Brain microvascular endothelial cell (primary cell): ENCODE data around the gene BMERB1.

Experiments used
- DNase-seq: peaks from one replicate; pipeline ENCODE4 v3.0.0-alpha.2; 2020
- H3K27ac ChIP-seq: fragments of 250-450 bp; sonication (Bioruptor Pico); 2 replicates; pipeline ENCODE4 v1.5.1; 2020; ENCODE audit warnings: mild to moderate bottlenecking, moderate library complexity
- H3K27me3 ChIP-seq: fragments of 250-450 bp; sonication (Bioruptor Pico); replicated peaks from 2 replicates; pipeline ENCODE4 v1.5.1; 2020; ENCODE audit warnings: mild to moderate bottlenecking
- H3K36me3 ChIP-seq: fragments of 250-450 bp; sonication (Bioruptor Pico); replicated peaks from 2 replicates; pipeline ENCODE4 v1.5.1; 2020; ENCODE audit warnings: mild to moderate bottlenecking
- H3K4me3 ChIP-seq: 2 replicates; pipeline ENCODE4 v1.5.1; 2011; ENCODE audit warnings: low read depth, mild to moderate bottlenecking, control low read depth, low read length, moderate library complexity
- in situ Hi-C: cut with HindIII; loops from 2 replicates; pipeline ENCODE4 v1.10.0; 2017; ENCODE audit warnings: low sequenced_read_pairs, low pct_ligation_motif_present
- TF ChIP-seq, protein P1 (sequence below): IDR thresholded peaks from 2 replicates; pipeline ENCODE4 v1.5.1; 2011; ENCODE audit warnings: low read depth, mild to moderate bottlenecking, moderate library complexity, low read length, control low read depth, inconsistent platforms; ENCODE audit errors: missing control alignments

Gene BMERB1

DNA sequence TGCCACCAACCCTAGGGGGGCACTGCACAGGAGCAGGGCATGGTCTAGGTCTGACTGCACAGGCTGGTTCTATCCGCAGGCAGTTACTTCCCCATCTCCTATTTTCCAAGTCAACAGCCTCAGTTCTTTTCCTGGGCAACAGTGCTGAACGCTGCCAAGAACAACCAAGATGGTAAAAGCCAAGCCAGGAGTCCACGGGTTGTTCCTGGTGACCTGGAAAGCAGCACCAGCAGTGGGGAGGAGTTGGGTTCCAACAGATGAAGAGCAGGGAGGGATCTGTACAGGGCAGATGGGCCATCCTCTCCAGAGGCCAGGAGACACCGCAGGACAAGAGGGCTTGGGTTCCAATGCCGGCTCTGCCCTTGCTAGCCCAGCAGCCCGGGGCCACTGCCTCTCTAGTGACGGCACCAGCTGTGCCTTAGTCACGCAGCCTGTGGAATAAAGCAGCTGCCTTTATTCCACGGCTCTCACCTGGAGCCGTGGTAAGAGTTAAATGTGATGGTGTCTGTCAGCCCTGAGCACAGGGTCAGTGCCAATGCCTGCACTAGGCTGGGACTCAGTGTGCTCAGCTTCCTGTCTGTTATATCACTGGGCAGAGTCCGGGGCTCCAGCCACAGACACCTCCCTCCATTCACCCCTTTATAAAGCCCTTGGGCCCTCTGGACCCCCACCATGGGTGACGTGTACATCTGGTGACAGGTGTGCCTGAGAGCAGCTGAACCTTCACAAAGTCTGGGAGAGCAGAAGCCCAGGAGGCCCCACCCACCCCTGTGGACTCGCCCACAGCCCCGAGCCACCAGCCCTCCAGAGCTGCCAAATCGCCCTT is 163.6 kb downstream of the BMERB1 start:
- Histone ChIP-seq H3K36me3 (peaks cover 37% of the 10 kb centered on the region), H3K4me3 (no peak overlapping the region), H3K27me3 (no peaks in the 10 kb centered on the region), H3K27ac (no peak overlapping the region)
- in situ Hi-C loops, result no loop called here
- no peak for DNase-seq
- TF ChIP-seq, protein P1, sequence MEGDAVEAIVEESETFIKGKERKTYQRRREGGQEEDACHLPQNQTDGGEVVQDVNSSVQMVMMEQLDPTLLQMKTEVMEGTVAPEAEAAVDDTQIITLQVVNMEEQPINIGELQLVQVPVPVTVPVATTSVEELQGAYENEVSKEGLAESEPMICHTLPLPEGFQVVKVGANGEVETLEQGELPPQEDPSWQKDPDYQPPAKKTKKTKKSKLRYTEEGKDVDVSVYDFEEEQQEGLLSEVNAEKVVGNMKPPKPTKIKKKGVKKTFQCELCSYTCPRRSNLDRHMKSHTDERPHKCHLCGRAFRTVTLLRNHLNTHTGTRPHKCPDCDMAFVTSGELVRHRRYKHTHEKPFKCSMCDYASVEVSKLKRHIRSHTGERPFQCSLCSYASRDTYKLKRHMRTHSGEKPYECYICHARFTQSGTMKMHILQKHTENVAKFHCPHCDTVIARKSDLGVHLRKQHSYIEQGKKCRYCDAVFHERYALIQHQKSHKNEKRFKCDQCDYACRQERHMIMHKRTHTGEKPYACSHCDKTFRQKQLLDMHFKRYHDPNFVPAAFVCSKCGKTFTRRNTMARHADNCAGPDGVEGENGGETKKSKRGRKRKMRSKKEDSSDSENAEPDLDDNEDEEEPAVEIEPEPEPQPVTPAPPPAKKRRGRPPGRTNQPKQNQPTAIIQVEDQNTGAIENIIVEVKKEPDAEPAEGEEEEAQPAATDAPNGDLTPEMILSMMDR, result no peak

GRCh38 chr16:15598648-15599190 is 164.3 kb downstream of the BMERB1 start:
- peaks cover 39% of the 10 kb centered on the region for H3K36me3 ChIP-seq
- no peak for DNase-seq

DNA sequence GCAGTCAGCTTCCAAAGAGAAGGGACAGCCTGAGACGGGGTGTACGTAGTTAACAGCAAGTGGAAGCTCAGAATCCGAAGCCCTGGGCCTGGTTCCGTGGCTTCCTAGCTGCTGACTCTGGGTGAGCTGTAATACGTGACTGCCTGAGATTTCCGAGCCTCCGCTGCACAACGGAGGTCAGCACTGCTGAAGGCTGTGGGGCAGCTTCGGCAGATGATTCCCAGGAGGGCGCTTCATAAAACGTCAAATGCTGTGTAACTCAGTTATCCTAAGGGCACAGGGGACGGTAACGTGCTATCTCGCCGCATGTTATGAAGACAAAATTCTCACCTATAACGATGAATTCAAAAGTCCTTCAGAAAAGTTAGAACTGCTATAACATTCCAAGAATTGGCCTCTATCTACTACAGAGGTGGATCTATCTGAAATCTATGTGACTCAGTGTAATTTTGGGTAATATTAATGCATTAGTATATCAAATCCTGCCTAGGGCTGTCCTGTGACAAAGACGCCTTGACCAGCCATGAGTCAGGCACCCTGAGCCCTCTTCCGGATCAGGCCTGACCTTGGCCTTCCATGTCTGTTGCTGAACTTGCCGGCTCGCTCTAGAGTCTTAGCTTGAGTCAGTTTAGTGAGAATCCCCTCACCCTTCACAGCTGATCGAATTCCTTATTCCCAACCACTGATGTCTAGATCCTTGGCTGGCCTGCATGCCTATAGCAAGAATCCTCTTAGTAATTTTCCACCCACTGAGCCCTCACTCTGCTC is 165.1 kb downstream of the BMERB1 start:
- Histone ChIP-seq H3K4me3 (no peak overlapping the region), H3K27me3 (no peaks in the 10 kb centered on the region), H3K36me3 (peaks cover 44% of the 10 kb centered on the region), H3K27ac (no peak overlapping the region)
- in situ Hi-C loops, result no loop called here
- TF ChIP-seq, protein P1, result no peak
- DNase-seq, result no peak

More at GRCh38 chr16:15598648-15599190, 164.3 kb downstream of the BMERB1 start:
- TF ChIP-seq, protein P1, result no peak
- no peak overlapping the region for H3K27ac ChIP-seq
- H3K27me3 ChIP-seq, result no peaks in the 10 kb centered on the region
- in situ Hi-C loops, result no loop called here
- no peak overlapping the region for H3K4me3 ChIP-seq

GRCh38 chr16:15601212-15601879 is 167.0 kb downstream of the BMERB1 start:
- peaks cover 44% of the 10 kb centered on the region for H3K36me3 ChIP-seq

DNA sequence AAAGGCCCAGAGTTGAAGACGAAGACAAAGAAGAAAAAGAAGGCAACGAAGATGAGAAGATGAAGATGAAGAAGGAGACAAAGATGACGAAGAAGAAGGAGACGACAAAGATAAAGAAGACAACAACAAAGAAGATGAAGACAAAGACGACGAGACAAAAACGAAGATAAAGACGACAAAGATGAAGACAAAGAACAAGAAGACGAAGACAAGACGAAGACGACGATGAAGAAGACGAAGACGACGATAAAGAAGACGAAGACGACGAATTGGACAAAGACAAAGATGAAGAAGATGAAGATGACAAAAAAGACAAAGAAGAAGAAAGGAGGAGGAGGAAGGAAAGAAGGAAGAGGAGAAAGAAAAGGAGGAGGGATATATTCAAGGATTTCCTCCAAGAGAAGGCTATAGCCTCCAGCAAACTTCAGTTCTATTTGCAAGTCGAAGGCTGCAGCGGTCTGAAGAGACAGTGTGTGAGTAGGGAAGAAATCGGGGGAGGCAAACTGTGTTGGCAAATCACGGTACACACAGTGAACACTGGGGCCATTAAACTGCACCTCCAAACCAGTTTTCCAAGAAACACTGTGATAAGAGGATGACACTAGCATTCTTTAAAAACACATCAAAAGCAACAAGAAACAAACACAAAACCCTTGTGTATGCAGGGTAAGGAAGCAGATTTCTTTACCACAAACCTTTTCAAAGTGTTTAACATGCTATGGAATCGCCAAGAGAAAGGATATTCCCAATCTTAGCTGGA is 168.1 kb downstream of the BMERB1 start:
- no peak for DNase-seq
- TF ChIP-seq, protein P1, result no peak
- in situ Hi-C loops, result no loop called here
- Histone ChIP-seq H3K27me3 (no peaks in the 10 kb centered on the region), H3K4me3 (no peak overlapping the region), H3K27ac (no peak overlapping the region), H3K36me3 (peaks cover 51% of the 10 kb centered on the region)

More at GRCh38 chr16:15601212-15601879, 167.0 kb downstream of the BMERB1 start:
- no peak overlapping the region for H3K4me3 ChIP-seq
- no peak overlapping the region for H3K27ac ChIP-seq
- in situ Hi-C loops, result no loop called here
- DNase-seq, result no peak
- no peaks in the 10 kb centered on the region for H3K27me3 ChIP-seq
- TF ChIP-seq, protein P1, result no peak
